ENCODE data around the gene GADD45A.

GADD45A gene

DNA sequence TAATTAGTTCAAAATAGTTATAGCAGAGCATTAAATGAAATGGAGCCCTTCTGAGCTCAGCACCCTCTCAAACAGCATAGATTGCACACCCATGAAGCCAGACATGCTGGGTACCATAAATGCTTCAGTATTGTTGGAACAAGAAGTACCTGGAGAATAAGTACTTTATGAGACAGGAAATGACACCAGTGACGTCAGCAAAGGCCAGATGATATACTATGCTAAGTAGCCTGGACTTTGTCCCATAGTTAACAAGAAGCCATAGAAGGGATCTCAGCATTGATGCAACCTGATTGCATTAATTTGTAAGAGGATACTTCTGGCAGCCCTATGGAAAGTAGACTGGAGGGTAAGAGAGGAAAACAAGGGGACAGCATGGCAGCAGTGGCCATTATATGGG lies 16.3 kb upstream of the GADD45A start:
- no peak for DNase-seq (ENCODE audit: low read depth in 3 of 3)

DNA sequence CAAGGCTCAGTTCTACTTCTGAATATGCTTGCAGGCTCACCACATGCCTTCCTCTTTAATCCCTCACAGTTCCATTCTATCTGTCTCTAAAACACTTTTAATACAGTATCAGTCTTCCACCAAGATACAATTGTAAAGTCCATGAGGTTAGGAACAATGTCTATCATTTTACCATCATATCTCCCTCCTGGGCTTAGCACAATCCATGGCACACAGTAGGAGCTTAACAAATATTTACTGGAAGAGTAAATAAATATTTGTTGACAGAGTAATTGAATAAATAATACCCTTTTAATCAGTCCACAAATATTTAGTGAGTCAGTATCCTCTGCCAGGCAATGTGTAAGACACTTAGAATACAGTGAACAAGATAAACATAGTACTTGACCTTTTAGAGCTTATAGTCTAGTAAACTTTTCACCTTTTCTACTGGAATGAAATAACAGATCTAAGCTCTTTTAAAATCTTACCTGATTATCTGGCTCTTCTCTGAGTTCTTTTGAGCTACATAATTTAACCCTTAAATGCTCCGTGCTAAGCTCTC lies 12.7 kb upstream of the GADD45A start:
- no peak for DNase-seq (ENCODE audit: low read depth in 3 of 3)

GRCh38 chr1:67673468-67674201 lies 11.4 kb upstream of the GADD45A start:
- DNase-seq (ENCODE audit: low read depth in 3 of 3): no peak

- DNase-seq (ENCODE audit: low read depth in 3 of 3): peak in 1 of 3 experiments; percentile 3
Measured at GRCh38 chr1:67674260-67675011, 10.6 kb upstream of the GADD45A start.

GRCh38 chr1:67675800-67676199 lies 9.2 kb upstream of the GADD45A start:
- DNase-seq (ENCODE audit: low read depth in 3 of 3): no peak

- DNase-seq (ENCODE audit: low read depth in 3 of 3): no peak
Measured at GRCh38 chr1:67676287-67676686, 8.7 kb upstream of the GADD45A start.

DNA sequence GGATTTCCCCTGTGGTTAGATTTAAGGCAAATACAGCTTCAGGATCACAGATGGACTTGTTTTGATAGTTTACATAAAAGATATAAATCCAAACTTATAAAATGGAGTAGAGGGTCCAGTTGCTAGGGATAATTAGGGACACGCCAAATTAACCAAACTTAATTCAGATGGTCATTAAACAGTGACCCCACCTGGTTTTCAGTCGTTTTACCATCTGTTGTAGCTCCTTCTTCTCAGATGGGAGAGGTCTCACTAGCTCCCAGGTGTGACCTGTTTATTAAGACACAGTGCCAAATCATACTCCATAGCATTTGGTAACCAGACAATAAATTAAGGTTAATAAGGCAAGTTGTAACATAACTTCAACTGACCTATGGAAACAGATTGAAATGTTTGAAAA lies 8.1 kb upstream of the GADD45A start:
- no peak for DNase-seq (ENCODE audit: low read depth in 3 of 3)

DNA sequence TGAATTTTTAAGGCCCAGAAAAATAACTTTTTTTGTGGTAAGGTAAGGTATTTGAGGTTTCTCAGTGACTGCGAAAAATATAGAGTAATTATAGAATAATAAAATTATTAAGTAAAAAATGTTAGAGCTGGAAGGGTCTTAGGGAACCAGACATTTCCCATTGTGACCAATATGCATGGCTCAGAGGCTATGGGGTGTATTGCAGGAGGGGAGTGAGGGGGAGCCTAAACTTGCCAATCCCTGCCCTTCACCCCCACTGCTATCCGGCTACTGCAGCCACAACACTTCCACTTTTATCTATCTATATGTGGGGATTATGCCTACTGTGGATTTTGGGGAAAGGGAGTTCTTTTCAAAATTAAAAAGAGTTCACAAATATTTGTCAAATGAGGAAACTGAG lies 7.6 kb upstream of the GADD45A start:
- no peak for DNase-seq (ENCODE audit: low read depth in 3 of 3)

DNA sequence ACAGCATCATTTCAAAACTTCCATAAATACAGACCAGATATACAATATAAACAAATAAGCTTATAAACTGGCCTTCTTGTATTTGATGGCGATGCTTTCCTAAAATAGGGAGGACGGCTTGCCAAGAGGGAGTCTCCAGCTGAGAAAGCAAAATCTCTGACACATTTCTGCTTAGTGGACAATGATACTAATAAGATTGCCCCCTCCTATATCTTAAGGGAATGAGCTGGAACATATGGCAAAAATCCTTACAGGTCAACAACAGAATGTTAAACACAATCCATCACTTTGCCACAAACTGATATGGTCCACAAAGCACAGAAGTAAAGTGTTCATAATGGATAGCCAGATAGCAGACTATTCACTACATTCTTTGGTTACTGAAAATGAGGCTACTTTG lies 7.1 kb upstream of the GADD45A start:
- no peak for DNase-seq (ENCODE audit: low read depth in 3 of 3)

DNA sequence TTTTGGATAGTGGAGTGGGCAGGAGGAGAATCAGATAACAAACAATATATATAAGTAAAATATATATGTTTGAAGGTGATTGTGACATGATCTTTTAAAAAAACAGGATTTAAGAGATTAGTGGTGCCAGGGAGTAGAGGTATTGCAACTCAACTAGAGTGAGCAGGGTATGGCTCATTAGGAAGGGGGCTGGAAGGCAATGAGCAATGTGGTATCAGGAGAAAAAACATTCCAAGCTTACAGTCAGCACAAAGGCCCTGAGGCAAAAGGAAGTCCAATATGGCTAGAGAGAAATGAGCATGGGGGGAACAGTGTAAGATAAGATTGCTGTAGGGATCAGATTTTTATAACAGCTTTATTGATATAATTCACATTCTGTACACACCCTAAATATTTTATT lies 5.3 kb upstream of the GADD45A start:
- no peak for DNase-seq (ENCODE audit: low read depth in 3 of 3)

GRCh38 chr1:67680486-67680885 lies 4.5 kb upstream of the GADD45A start:
- DNase-seq (ENCODE audit: low read depth in 3 of 3): no peak

- DNase-seq (ENCODE audit: low read depth in 3 of 3): no peak
Measured at GRCh38 chr1:67682659-67683197, 2.3 kb upstream of the GADD45A start.

GRCh38 chr1:67683316-67683715 lies 1.7 kb upstream of the GADD45A start:
- DNase-seq (ENCODE audit: low read depth in 3 of 3): no peak

- DNase-seq (ENCODE audit: low read depth in 3 of 3): peak; percentile 31 to 38 (median 38)
Measured at GRCh38 chr1:67683766-67684525, 1.1 kb upstream of the GADD45A start.

DNA sequence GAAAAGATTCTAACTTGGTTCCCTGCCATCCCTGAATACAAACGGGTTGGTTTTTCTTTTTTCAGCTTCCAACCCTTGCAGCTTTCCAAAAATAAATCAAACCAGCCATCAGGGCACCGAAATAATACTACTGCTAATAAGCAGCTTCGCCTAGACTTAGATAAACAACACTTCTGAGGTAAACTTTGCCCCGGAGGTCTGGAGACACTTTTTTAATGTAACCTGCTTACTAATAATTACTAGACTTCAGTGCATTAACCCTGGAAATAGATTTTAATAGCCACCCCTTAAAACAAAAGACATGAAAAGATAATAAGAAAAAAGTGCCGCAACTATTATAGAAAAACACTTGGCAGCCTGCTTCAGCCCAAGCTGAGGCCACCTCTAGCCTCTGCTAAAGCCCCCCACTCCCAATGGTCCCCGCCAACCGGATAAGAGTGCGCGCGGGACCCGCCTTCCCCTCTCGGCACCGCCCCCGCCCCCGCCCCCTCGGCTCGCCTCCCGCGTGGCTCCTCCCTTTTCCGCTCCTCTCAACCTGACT lies 405 bp upstream of the GADD45A start:
- DNase-seq (ENCODE audit: low read depth in 3 of 3): no peak

DNA sequence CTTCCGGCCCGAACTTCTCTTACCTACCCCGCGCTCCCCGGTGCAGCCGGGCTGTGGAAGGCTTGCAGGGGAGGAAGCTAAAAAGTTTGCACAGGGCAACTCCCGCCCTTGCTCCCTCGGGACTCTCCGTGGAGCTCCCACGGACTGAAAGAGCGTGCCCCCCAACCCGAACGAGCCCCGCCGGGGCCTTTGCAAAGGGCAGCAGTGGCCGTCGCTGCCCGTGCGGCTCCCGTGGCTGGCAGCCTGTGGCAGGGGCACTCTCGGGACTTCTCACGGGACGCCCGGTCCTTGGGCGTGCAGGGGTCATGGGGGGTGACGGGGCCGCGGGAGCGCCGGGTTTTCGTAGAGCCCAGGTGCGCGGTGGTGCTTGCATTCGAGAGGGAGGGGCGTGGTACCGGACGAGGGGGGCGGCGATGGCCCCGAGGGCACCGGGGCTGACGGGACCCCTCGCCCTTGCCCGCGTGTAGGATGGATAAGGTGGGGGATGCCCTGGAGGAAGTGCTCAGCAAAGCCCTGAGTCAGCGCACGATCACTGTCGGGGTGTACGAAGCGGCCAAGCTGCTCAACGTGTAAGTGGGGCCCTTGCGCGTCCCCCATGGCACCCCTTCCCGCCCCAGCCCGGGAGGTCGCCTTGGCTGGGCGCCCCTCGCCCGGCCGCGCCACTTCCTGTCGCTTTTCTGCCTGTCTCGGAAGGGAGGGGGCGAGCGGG lies 711 bp downstream of the GADD45A start:
- DNase-seq (ENCODE audit: low read depth in 3 of 3): peak; percentile 31 to 53 (median 43)

DNA sequence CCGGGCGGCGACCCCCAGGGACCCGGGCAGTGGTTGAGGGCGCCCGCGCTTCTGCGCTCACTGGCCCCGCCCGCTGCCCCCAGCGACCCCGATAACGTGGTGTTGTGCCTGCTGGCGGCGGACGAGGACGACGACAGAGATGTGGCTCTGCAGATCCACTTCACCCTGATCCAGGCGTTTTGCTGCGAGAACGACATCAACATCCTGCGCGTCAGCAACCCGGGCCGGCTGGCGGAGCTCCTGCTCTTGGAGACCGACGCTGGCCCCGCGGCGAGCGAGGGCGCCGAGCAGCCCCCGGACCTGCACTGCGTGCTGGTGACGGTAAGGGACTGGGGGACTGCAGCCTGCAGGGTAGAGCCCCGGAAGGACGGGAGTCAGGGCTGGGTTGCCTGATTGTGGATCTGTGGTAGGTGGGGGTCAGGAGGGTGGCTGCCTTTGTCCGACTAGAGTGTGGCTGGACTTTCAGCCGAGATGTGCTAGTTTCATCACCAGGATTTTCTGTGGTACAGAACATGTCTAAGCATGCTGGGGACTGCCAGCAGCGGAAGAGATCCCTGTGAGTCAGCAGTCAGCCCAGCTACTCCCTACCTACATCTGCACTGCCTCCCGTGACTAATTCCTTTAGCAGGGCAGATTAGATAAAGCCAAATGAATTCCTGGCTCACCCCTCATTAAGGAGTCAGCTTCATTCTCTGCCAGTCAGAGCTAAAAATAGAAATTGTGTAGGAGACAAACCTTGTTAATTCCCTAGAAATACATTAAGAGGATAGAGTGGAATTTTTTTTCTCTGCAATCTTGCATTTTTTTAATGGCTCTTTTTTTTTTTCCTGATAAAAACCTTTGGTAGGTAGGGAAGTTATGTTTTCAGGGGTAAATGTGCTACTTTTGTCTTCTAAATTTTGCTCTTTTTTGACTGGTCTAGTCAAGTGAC lies 1.5 kb downstream of the GADD45A start:
- DNase-seq (ENCODE audit: low read depth in 3 of 3): peak; percentile 18 to 28 (median 27)

- DNase-seq (ENCODE audit: low read depth in 3 of 3): no peak
Measured at GRCh38 chr1:67687198-67687545, 2.2 kb downstream of the GADD45A start.

DNA sequence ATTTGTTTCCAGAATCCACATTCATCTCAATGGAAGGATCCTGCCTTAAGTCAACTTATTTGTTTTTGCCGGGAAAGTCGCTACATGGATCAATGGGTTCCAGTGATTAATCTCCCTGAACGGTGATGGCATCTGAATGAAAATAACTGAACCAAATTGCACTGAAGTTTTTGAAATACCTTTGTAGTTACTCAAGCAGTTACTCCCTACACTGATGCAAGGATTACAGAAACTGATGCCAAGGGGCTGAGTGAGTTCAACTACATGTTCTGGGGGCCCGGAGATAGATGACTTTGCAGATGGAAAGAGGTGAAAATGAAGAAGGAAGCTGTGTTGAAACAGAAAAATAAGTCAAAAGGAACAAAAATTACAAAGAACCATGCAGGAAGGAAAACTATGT lies 2.6 kb downstream of the GADD45A start:
- DNase-seq (ENCODE audit: low read depth in 3 of 3): no peak
